HL-60 (cell line): ENCODE results near the gene CNTNAP2.

Experiments used
- GABPA ChIP-seq: IDR thresholded peaks from 2 replicates; pipeline ENCODE4 v1.6.1; 2012; ENCODE audit warnings: low read depth
- POLR2AphosphoS5 ChIP-seq: IDR thresholded peaks from 2 replicates; pipeline ENCODE4 v1.6.1; 2012; ENCODE audit warnings: low read depth
- REST ChIP-seq: IDR thresholded peaks from 2 replicates; pipeline ENCODE4 v1.6.1; 2012; ENCODE audit warnings: low read depth; ENCODE audit not compliant: insufficient replicate concordance
- TF ChIP-seq, protein P1 (sequence below): IDR thresholded peaks from one replicate; pipeline ENCODE4 v1.5.1; 2011; ENCODE audit warnings: low read length, control low read depth, inconsistent platforms; ENCODE audit not compliant: insufficient read depth

- TF ChIP-seq REST (no peak), GABPA (no peak), POLR2AphosphoS5 (no peak)
- TF ChIP-seq, protein P1, sequence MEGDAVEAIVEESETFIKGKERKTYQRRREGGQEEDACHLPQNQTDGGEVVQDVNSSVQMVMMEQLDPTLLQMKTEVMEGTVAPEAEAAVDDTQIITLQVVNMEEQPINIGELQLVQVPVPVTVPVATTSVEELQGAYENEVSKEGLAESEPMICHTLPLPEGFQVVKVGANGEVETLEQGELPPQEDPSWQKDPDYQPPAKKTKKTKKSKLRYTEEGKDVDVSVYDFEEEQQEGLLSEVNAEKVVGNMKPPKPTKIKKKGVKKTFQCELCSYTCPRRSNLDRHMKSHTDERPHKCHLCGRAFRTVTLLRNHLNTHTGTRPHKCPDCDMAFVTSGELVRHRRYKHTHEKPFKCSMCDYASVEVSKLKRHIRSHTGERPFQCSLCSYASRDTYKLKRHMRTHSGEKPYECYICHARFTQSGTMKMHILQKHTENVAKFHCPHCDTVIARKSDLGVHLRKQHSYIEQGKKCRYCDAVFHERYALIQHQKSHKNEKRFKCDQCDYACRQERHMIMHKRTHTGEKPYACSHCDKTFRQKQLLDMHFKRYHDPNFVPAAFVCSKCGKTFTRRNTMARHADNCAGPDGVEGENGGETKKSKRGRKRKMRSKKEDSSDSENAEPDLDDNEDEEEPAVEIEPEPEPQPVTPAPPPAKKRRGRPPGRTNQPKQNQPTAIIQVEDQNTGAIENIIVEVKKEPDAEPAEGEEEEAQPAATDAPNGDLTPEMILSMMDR, result no peak
These were observed 1476.9 kb downstream of the CNTNAP2 start for GRCh38 chr7:147593271-147594057.
